K562 (cell line): ENCODE results near the gene SMAD5. TPM values are rescaled to one million over a fixed set of nuclear protein-coding genes. Genes with fewer than 3 reads are reported as not detected.

Experiments used
- NONO ChIP-seq, 2 experiments: fragments of 200-400 bp in 1 of 2; fragments of 450-650 bp in 1 of 2; formaldehyde crosslinking in 1 of 2; IDR thresholded peaks; 2 replicates each; pipeline ENCODE4 v1.6.1; 2017; ENCODE audit warnings: low read depth in 2 of 2, mild to moderate bottlenecking in 2 of 2, moderate library complexity in 2 of 2, low read length in 1 of 2
- NR4A1 ChIP-seq, 2 experiments: fragments of 250-450 bp in 1 of 2; fragments of 450-650 bp in 1 of 2; sonication (Bioruptor Pico) in 1 of 2; IDR thresholded peaks; 2 replicates each; pipeline versions ENCODE4 v1.4.0 to v1.6.1; 2016 to 2020; ENCODE audit warnings: mild to moderate bottlenecking in 2 of 2, missing compliant biosample characterization in 1 of 2, missing genetic modification characterization in 1 of 2, moderate library complexity in 1 of 2
- ZKSCAN1 ChIP-seq: fragments of 150-350 bp; IDR thresholded peaks from 2 replicates; pipeline ENCODE4 v1.6.1; 2016; ENCODE audit warnings: low read depth, low read length
- polyA plus RNA-seq, 8 experiments: library from polyadenylated mRNA; depleted of rRNA in 4 of 8; stranded (reverse) in 5 of 8; unstranded in 3 of 8; fragments of >200 nt; fragmentation: Nextera tagmentation in 2 of 8; fragmentation: Illumina TruSeq in 1 of 8; extraction: Ambion mirVana in 2 of 8; extraction: Trizol in 1 of 8; gene quantifications; 2 replicates each; pipeline versions ENCODE4 v1.2.1 to v1.2.3, GENCODE V29; 2011 to 2014; ENCODE audit warnings: inconsistent platforms in 1 of 8, missing spikeins in 1 of 8
- total RNA-seq, 7 experiments: library from RNA; depleted of rRNA in 6 of 7; stranded (reverse); fragments of >200 nt in 6 of 7; fragmentation: Illumina TruSeq in 2 of 7; extraction: Trizol in 2 of 7; gene quantifications; 2 replicates each; pipeline versions ENCODE4 v1.2.1 to v1.2.3, GENCODE V29; 2011 to 2021; ENCODE audit warnings: low replicate concordance in 1 of 7
- TF ChIP-seq, protein P1 (sequence below), 2 experiments: fragments of 450-650 bp in 1 of 2; sonication (generic) in 1 of 2; formaldehyde crosslinking in 1 of 2; IDR thresholded peaks; 2 replicates each; pipeline versions ENCODE4 v1.7.1 to v1.9.0; 2016 to 2022; ENCODE audit warnings: inconsistent platforms in 1 of 2, mild to moderate bottlenecking in 1 of 2, missing genetic modification reagents in 1 of 2
- TF ChIP-seq, protein P2 (sequence below): conservative IDR thresholded peaks from 2 replicates; pipeline ENCODE4 v1.6.1; 2011; ENCODE audit warnings: low read depth, mild to moderate bottlenecking, low read length; ENCODE audit not compliant: control insufficient read depth
- TF ChIP-seq, protein P3 (sequence below), 2 experiments: fragments of 250-450 bp in 1 of 2; fragments of 450-650 bp in 1 of 2; sonication (Bioruptor Pico) in 1 of 2; IDR thresholded peaks; 2 replicates each; pipeline versions ENCODE4 v1.6.1 to v1.8.0; 2016 to 2021; ENCODE audit warnings: mild to moderate bottlenecking in 2 of 2, moderate library complexity in 2 of 2, missing compliant biosample characterization in 1 of 2, missing genetic modification characterization in 1 of 2
- TF ChIP-seq, protein P4 (sequence below): fragments of 250-450 bp; sonication (Bioruptor Pico); IDR thresholded peaks from 2 replicates; pipeline ENCODE4 v1.4.0; 2020

Gene SMAD5
- total and polyA plus RNA-seq, 9 of the 15 experiments (the other 6 are each of a cell fraction or from before 2014, with no cell fraction given): 12.4 to 53.9 (median 20.3) TPM

DNA sequence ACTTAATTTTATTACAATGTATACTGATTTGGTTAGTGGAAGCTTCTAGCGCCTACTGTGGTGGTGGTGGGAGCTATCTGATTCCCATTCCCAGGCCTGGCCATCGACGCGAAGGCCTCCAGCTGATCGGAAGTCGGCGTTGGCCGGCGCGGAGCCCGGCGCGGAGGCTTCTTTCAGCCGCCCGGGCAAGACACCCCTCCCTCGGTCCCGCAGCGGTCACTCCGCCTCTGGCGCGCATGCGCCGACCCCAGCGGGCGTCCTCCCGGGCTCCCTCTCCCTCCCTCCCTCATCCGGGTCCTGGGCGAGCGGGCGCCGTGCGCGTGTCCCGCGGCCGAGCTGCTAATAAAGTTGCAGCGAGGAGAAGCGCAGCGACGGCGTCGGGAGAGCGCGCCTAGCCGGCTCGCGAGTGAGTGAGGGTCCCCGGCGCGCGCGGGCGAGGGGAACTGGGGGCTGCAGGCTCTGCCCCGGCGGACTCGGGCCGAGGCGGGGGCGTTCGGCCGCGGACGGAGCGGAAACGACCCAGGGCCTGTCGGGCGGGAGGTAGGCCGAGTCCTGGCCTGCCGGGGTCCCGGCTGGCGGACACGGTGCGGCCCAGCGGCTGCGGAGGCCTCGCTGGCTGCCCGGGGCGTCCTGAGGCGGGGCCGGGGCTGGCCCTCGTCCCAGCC, at the start of gene SMAD5 (continued):
- TF ChIP-seq, protein P1, sequence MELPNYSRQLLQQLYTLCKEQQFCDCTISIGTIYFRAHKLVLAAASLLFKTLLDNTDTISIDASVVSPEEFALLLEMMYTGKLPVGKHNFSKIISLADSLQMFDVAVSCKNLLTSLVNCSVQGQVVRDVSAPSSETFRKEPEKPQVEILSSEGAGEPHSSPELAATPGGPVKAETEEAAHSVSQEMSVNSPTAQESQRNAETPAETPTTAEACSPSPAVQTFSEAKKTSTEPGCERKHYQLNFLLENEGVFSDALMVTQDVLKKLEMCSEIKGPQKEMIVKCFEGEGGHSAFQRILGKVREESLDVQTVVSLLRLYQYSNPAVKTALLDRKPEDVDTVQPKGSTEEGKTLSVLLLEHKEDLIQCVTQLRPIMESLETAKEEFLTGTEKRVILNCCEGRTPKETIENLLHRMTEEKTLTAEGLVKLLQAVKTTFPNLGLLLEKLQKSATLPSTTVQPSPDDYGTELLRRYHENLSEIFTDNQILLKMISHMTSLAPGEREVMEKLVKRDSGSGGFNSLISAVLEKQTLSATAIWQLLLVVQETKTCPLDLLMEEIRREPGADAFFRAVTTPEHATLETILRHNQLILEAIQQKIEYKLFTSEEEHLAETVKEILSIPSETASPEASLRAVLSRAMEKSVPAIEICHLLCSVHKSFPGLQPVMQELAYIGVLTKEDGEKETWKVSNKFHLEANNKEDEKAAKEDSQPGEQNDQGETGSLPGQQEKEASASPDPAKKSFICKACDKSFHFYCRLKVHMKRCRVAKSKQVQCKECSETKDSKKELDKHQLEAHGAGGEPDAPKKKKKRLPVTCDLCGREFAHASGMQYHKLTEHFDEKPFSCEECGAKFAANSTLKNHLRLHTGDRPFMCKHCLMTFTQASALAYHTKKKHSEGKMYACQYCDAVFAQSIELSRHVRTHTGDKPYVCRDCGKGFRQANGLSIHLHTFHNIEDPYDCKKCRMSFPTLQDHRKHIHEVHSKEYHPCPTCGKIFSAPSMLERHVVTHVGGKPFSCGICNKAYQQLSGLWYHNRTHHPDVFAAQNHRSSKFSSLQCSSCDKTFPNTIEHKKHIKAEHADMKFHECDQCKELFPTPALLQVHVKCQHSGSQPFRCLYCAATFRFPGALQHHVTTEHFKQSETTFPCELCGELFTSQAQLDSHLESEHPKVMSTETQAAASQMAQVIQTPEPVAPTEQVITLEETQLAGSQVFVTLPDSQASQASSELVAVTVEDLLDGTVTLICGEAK (IDR thresholded peaks at IDR 0.05): peak; percentile 100
- TF ChIP-seq, protein P1 (CRISPR knock-in tag; IDR thresholded peaks at IDR 0.05): peak; percentile 99
- TF ChIP-seq NONO (IDR thresholded peaks at IDR 0.05; ENCODE audit: low read depth in 2 of 2, low read length in 1 of 2): peak; percentile 32 to 85; a peak in 2 of 4 replicates
- no peak for TF ChIP-seq NR4A1 (CRISPR knock-in tag; IDR thresholded peaks at IDR 0.05)
- 0 out of 2 replicates have a peak, but pooled peaks have one; percentile 70 for TF ChIP-seq NR4A1 (tag; IDR thresholded peaks at IDR 0.05)
- peak; percentile 94 for TF ChIP-seq ZKSCAN1
- TF ChIP-seq, protein P2, sequence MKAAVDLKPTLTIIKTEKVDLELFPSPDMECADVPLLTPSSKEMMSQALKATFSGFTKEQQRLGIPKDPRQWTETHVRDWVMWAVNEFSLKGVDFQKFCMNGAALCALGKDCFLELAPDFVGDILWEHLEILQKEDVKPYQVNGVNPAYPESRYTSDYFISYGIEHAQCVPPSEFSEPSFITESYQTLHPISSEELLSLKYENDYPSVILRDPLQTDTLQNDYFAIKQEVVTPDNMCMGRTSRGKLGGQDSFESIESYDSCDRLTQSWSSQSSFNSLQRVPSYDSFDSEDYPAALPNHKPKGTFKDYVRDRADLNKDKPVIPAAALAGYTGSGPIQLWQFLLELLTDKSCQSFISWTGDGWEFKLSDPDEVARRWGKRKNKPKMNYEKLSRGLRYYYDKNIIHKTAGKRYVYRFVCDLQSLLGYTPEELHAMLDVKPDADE: peak; percentile 94
- TF ChIP-seq, protein P3, sequence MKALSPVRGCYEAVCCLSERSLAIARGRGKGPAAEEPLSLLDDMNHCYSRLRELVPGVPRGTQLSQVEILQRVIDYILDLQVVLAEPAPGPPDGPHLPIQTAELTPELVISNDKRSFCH (CRISPR knock-in tag; IDR thresholded peaks at IDR 0.05): no peak
- TF ChIP-seq, protein P3 (tag; IDR thresholded peaks at IDR 0.05): peak; percentile 78; the same call in 1 of the 2 replicates
- TF ChIP-seq, protein P4, sequence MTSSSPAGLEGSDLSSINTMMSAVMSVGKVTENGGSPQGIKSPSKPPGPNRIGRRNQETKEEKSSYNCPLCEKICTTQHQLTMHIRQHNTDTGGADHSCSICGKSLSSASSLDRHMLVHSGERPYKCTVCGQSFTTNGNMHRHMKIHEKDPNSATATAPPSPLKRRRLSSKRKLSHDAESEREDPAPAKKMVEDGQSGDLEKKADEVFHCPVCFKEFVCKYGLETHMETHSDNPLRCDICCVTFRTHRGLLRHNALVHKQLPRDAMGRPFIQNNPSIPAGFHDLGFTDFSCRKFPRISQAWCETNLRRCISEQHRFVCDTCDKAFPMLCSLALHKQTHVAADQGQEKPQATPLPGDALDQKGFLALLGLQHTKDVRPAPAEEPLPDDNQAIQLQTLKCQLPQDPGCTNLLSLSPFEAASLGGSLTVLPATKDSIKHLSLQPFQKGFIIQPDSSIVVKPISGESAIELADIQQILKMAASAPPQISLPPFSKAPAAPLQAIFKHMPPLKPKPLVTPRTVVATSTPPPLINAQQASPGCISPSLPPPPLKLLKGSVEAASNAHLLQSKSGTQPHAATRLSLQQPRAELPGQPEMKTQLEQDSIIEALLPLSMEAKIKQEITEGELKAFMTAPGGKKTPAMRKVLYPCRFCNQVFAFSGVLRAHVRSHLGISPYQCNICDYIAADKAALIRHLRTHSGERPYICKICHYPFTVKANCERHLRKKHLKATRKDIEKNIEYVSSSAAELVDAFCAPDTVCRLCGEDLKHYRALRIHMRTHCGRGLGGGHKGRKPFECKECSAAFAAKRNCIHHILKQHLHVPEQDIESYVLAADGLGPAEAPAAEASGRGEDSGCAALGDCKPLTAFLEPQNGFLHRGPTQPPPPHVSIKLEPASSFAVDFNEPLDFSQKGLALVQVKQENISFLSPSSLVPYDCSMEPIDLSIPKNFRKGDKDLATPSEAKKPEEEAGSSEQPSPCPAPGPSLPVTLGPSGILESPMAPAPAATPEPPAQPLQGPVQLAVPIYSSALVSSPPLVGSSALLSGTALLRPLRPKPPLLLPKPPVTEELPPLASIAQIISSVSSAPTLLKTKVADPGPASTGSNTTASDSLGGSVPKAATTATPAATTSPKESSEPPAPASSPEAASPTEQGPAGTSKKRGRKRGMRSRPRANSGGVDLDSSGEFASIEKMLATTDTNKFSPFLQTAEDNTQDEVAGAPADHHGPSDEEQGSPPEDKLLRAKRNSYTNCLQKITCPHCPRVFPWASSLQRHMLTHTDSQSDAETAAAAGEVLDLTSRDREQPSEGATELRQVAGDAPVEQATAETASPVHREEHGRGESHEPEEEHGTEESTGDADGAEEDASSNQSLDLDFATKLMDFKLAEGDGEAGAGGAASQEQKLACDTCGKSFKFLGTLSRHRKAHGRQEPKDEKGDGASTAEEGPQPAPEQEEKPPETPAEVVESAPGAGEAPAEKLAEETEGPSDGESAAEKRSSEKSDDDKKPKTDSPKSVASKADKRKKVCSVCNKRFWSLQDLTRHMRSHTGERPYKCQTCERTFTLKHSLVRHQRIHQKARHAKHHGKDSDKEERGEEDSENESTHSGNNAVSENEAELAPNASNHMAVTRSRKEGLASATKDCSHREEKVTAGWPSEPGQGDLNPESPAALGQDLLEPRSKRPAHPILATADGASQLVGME (CRISPR knock-in tag): peak; percentile 83
